GM18499 (cell line): ENCODE measurements around the gene BABAM1.

Source experiments
- ATAC-seq: cut with Tn5 transposase; IDR thresholded peaks from one replicate; pipeline ENCODE4 v1.9.1; 2021; ENCODE audit warnings: moderate number of reproducible peaks; ENCODE audit not compliant: insufficient read depth, unreplicated experiment

The BABAM1 gene

DNA sequence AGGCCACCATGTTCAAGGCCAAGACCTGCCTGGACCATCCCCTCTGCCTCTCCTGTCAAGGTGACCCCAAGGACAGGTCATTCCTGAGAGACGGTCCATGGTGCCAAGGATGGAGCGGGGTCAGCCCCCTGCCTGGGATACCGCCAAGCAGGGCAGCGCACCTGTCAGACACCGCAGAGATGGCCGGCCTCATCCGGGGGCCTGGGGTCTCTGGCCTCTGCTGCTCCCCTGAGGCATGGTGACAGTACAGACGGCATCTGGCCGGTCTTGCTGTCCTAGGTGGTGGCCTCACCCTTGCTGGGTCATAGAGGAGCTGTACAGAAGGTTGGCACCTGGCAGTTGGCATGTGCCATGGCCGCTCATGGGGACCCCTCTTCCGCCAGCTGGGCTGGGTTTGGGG is 53.2 kb downstream of the BABAM1 start:
- ATAC-seq, result no peak

GRCh38 chr19:17321655-17322489 is 54.6 kb downstream of the BABAM1 start:
- ATAC-seq, result no peak

- ATAC-seq, result no peak
Measured at GRCh38 chr19:17322854-17323253, 55.6 kb downstream of the BABAM1 start.

GRCh38 chr19:17323300-17323963 is 56.2 kb downstream of the BABAM1 start:
- ATAC-seq, result no peak

DNA sequence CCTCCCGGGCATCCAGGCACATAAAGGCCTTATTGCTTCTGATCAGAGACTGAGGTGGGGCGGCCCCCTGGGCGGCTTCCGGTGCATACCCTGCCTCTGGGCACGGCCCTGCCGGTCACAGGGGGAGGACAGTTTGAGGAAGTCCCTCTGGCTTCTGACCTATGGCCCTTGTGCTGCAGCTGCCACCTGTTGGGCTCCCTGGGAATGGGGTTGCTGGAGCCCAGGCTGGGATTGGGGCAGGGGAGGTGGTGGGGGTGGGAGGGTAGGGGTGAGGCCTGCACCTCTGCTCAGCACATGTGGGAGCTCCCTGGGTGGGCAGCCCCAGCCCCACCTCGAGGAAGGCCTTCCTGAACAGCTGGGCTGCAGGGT is 56.7 kb downstream of the BABAM1 start:
- no peak for ATAC-seq

DNA sequence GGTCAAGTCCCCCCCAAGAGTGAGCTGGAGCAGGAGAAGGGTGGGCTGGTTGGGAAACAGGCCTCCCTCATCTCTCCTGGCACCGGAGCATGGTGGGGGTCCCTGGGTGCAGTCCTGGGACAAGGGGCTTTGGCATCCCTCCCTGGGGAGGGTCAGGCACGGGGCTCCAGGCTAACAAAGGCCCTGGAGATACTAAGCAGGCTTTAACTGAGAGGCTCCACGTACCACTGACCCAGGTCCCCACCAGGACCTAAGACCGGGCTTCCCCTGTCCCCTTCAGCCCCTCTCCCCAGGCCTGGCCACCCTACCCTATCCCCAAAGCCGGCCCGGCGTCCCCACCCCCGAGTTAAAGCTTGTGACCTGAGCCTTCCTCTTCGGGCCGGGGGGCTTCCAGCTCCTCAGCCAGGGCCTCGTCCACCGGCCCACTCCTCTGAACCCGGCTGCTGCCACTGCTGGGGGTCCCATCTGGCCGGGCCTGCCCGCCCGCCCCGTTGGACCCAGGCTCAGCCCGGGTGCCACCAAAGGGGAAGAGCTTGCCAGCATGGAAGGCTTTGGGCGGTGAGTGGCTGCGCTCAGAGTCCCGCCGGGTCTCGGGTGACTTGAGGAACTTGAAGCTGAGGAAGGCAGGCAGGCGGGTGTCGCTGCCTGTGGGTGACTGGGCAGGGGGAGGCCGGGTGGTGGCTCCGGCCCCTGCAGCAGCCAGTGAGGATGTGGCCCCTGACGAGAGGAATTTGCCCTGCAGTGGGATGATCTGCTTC is 57.3 kb downstream of the BABAM1 start:
- no peak for ATAC-seq

- ATAC-seq, result no peak
Measured at GRCh38 chr19:17325133-17325532, 57.9 kb downstream of the BABAM1 start.

GRCh38 chr19:17325881-17326594 is 58.8 kb downstream of the BABAM1 start:
- ATAC-seq, result no peak

DNA sequence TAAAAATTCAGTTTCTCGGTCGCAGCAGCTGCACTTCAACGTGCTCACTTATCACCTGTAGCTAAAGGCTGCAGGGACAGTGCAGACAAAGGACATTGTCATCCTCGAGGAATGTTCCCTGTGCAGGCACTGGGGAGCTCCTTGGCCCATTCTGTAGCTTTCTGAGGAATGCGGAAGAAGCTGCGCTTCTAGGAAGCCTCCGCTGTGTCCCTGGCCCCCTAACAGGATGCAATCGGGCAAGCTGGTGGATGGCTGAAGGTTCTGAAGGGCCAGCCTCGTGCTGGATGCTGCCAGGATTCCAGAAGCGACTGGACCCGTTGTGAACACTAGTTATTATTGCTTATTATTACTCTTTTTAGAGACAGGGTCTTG is 59.3 kb downstream of the BABAM1 start:
- no peak for ATAC-seq

GRCh38 chr19:17327068-17327653 is 59.9 kb downstream of the BABAM1 start:
- ATAC-seq, result no peak

- ATAC-seq, result no peak
Measured at GRCh38 chr19:17327654-17328516, 60.6 kb downstream of the BABAM1 start.
